HepG2 (cell line): ENCODE results near the gene ELL. TPM values are rescaled to one million over a fixed set of nuclear protein-coding genes. Genes with fewer than 3 reads are reported as not detected.

ENCODE experiments used
- ATAC-seq: fragments of 200-7000 bp; cut with Tn5 transposase; 3 replicates; pipeline ENCODE4 v1.9.1; 2020; ENCODE audit warnings: mild to moderate bottlenecking, moderate library complexity
- BruUV-seq: library from RNA; stranded (reverse); fragments of 400-500 nt; replicated peaks from 2 replicates; lab custom pipeline; 2021; lab: Mats Ljungman, UMichigan
- CTCF ChIA-PET: fragments of 300-600 bp; formaldehyde crosslinking; extraction: SDS; loops from one replicate; lab custom pipeline; 2021; ENCODE audit warnings: low total read pairs, inconsistent platforms, low intra/inter-chr PET ratio; lab: Yijun Ruan, JAX
- POLR2A ChIA-PET: fragments of 350-600 bp; sonication (Branson Sonifier 250); formaldehyde crosslinking; loops from one replicate; lab custom pipeline; 2020; ENCODE audit warnings: antibody characterized with exemption, inconsistent platforms; lab: Yijun Ruan, JAX
- DNase-seq: peaks from one replicate; pipeline ENCODE4 v3.0.0-alpha.2; 2015; ENCODE audit warnings: low spot score
- FAIRE-seq: peaks from 3 replicates; lab custom pipeline; 2011; peaks lifted over from hg19 to GRCh38; lab: Jason Lieb, UNC
- H2AFZ ChIP-seq: one replicate; pipeline ENCODE4 v1.6.1; 2011; ENCODE audit warnings: low read length, inconsistent platforms
- H3K27ac ChIP-seq: fragments of 300-600 bp; 3 replicates; pipeline ENCODE4 v1.8.0; 2011; ENCODE audit warnings: mixed run types, mild to moderate bottlenecking, mixed read lengths, low read length, inconsistent platforms; ENCODE audit not compliant: insufficient read depth; ENCODE audit errors: extremely low read length
- H3K27me3 ChIP-seq, 2 experiments: fragments of 200-600 bp in 1 of 2; 2 replicates in 1 of 2; 3 replicates in 1 of 2; pipeline versions ENCODE4 v1.6.0 to v1.8.0; 2011; ENCODE audit warnings: low read length in 2 of 2, mild to moderate bottlenecking in 2 of 2, moderate library complexity in 2 of 2, inconsistent platforms in 1 of 2; ENCODE audit not compliant: insufficient read depth in 2 of 2, control insufficient read depth in 1 of 2
- H3K36me3 ChIP-seq, 2 experiments: fragments of 200-600 bp in 1 of 2; replicated peaks in 1 of 2; 2 replicates in 1 of 2; 3 replicates in 1 of 2; pipeline versions ENCODE4 v1.5.1 to v1.8.0; 2011; ENCODE audit warnings: low read length in 2 of 2, inconsistent platforms in 1 of 2; ENCODE audit not compliant: insufficient read depth in 2 of 2, control insufficient read depth in 1 of 2
- H3K4me1 ChIP-seq: 2 replicates; pipeline ENCODE4 v1.5.1; 2012; ENCODE audit warnings: low read length, inconsistent platforms; ENCODE audit not compliant: insufficient read depth
- H3K4me2 ChIP-seq: 2 replicates; pipeline ENCODE4 v1.6.0; 2011; ENCODE audit warnings: low read depth, low read length, inconsistent platforms
- H3K4me3 ChIP-seq, 3 experiments: fragments of 200-600 bp in 1 of 3; sonication (generic), shearing (Covaris generic) in 1 of 3; replicated peaks in 1 of 3; 2 replicates each; pipeline ENCODE4 v1.5.1; 2011 to 2016; ENCODE audit warnings: low read length in 3 of 3, inconsistent platforms in 2 of 3, low read depth in 2 of 3, mild to moderate bottlenecking in 2 of 3, control low read depth in 1 of 3, mixed read lengths in 1 of 3; ENCODE audit not compliant: insufficient read depth in 1 of 3
- H3K79me2 ChIP-seq: one replicate; pipeline ENCODE4 v1.6.1; 2011; ENCODE audit warnings: low read length, inconsistent platforms; ENCODE audit not compliant: insufficient read depth
- H3K9ac ChIP-seq: 2 replicates; pipeline ENCODE4 v1.6.0; 2011; ENCODE audit warnings: mild to moderate bottlenecking, low read depth, low read length, inconsistent platforms; ENCODE audit not compliant: insufficient read depth
- H3K9me3 ChIP-seq: 2 replicates; pipeline ENCODE4 v1.5.1; 2012; ENCODE audit warnings: mild to moderate bottlenecking, low read length
- H4K20me1 ChIP-seq: 2 replicates; pipeline ENCODE4 v1.6.0; 2011; ENCODE audit warnings: inconsistent platforms, mild to moderate bottlenecking, low read length, moderate library complexity; ENCODE audit not compliant: insufficient read depth
- ATRX ChIP-seq: sonication (generic); formaldehyde crosslinking; IDR thresholded peaks from 2 replicates; pipeline ENCODE4 v1.4.0; 2020; ENCODE audit warnings: missing genetic modification reagents, borderline replicate concordance
- KLF15 ChIP-seq: sonication (generic); formaldehyde crosslinking; IDR thresholded peaks from 2 replicates; pipeline ENCODE4 v1.8.1; 2023; ENCODE audit warnings: borderline replicate concordance, mild to moderate bottlenecking, inconsistent platforms, missing genetic modification reagents, mixed read lengths
- LCORL ChIP-seq, 2 experiments: fragments of 450-650 bp in 1 of 2; sonication (generic) in 1 of 2; formaldehyde crosslinking in 1 of 2; IDR thresholded peaks; 2 replicates each; pipeline versions ENCODE4 v1.5.0 to v1.6.1; 2017 to 2020; ENCODE audit warnings: antibody characterized with exemption in 1 of 2, missing genetic modification reagents in 1 of 2
- PHB2 ChIP-seq: fragments of 450-650 bp; IDR thresholded peaks from 2 replicates; pipeline ENCODE4 v1.6.1; 2018; ENCODE audit not compliant: partially characterized antibody
- PHF21A ChIP-seq: sonication (generic); formaldehyde crosslinking; IDR thresholded peaks from 2 replicates; pipeline ENCODE4 v1.5.0; 2020; ENCODE audit warnings: mild to moderate bottlenecking, missing genetic modification reagents
- RFX5 ChIP-seq: IDR thresholded peaks from 2 replicates; pipeline ENCODE4 v1.6.1; 2011; ENCODE audit warnings: low read depth, low read length, improper control_type of control experiment
- RORA ChIP-seq: sonication (generic); formaldehyde crosslinking; IDR thresholded peaks from 2 replicates; pipeline ENCODE4 v1.5.0; 2020; ENCODE audit warnings: mild to moderate bottlenecking, missing genetic modification reagents, moderate library complexity
- SMAD9 ChIP-seq: sonication (generic); formaldehyde crosslinking; IDR thresholded peaks from 2 replicates; pipeline ENCODE4 v1.5.1; 2020; ENCODE audit warnings: mild to moderate bottlenecking, missing genetic modification reagents
- TCF12 ChIP-seq, 2 experiments: fragments of 450-650 bp in 1 of 2; sonication (generic) in 1 of 2; formaldehyde crosslinking in 1 of 2; IDR thresholded peaks; 2 replicates each; pipeline versions ENCODE4 v1.6.1 to v1.8.0; 2017 to 2022; ENCODE audit warnings: antibody characterized with exemption in 1 of 2, mild to moderate bottlenecking in 1 of 2, missing genetic modification reagents in 1 of 2, moderate library complexity in 1 of 2
- TRAFD1 ChIP-seq: sonication (generic); formaldehyde crosslinking; IDR thresholded peaks from 2 replicates; pipeline ENCODE4 v1.5.1; 2020; ENCODE audit warnings: missing genetic modification reagents, mild to moderate bottlenecking, borderline replicate concordance
- TRIM24 ChIP-seq: sonication (generic); formaldehyde crosslinking; IDR thresholded peaks from 2 replicates; pipeline ENCODE4 v1.8.0; 2022; ENCODE audit warnings: mild to moderate bottlenecking, missing genetic modification reagents
- ZBTB34 ChIP-seq: sonication (generic); formaldehyde crosslinking; IDR thresholded peaks from 2 replicates; pipeline ENCODE4 v1.8.0; 2022; ENCODE audit warnings: mild to moderate bottlenecking, missing genetic modification reagents
- ZFP91 ChIP-seq: sonication (generic); formaldehyde crosslinking; IDR thresholded peaks from 2 replicates; pipeline ENCODE4 v1.9.0; 2022; ENCODE audit warnings: missing genetic modification reagents, mild to moderate bottlenecking, borderline replicate concordance
- ZFY ChIP-seq: sonication (generic); formaldehyde crosslinking; IDR thresholded peaks from 2 replicates; pipeline ENCODE4 v1.4.0; 2020; ENCODE audit warnings: missing genetic modification reagents
- ZNF598 ChIP-seq: sonication (generic); formaldehyde crosslinking; IDR thresholded peaks from 2 replicates; pipeline ENCODE4 v1.5.1; 2020; ENCODE audit warnings: mild to moderate bottlenecking, missing genetic modification reagents, borderline replicate concordance
- WGBS: methylation state at CpG from one replicate; pipeline ENCODE4 v1.1.6; 2017; ENCODE audit warnings: low lambda C conversion rate; 5-methylcytosine and 5-hydroxymethylcytosine counted together
- in situ Hi-C: cut with HindIII; loops from 2 replicates; pipeline ENCODE4 v1.10.0; 2017; ENCODE audit warnings: low pct_unique_long_range_greater_than_20kb; ENCODE audit not compliant: extremely low pct_ligation_motif_present
- intact Hi-C: fragments of 100-400 bp; cut with micrococcal nuclease; formaldehyde crosslinking; loops from one replicate; pipeline ENCODE4 v1.10.0; 2022; ENCODE audit not compliant: unreplicated experiment
- polyA plus RNA-seq, 8 experiments: library from polyadenylated mRNA; depleted of rRNA in 3 of 8; stranded (reverse) in 7 of 8; unstranded in 1 of 8; fragments of >200 nt; fragmentation: Illumina TruSeq in 4 of 8; extraction: Trizol in 4 of 8; gene quantifications; 2 replicates each; pipeline versions ENCODE4 v1.2.1 to v1.2.3, GENCODE V29; 2011 to 2016; ENCODE audit warnings: low read depth in 4 of 8, missing spikeins in 1 of 8, mixed read lengths in 1 of 8; ENCODE audit not compliant: insufficient read depth in 1 of 8
- total RNA-seq, 5 experiments: library from RNA; depleted of rRNA; stranded (reverse); fragments of >200 nt; fragmentation: Illumina TruSeq; extraction: Trizol; gene quantifications; 2 replicates each; pipeline ENCODE4 v1.2.3, GENCODE V29; 2016; ENCODE audit warnings: low read depth in 1 of 5

Gene ELL
- total and polyA plus RNA-seq, 2 of the 13 experiments (the other 11 are each of a cell fraction or from before 2014, with no cell fraction given) = 3.7 to 5.4 TPM

- no TSS peak for BruUV-seq
- Histone ChIP-seq H3K27me3 (no peaks in the 10 kb centered on the region), H3K9ac (no peak overlapping the region), H3K9me3 (no peaks in the 10 kb centered on the region), H3K4me2 (peak overlapping the region; percentile 95), H3K4me3 (peak overlapping the region in 1 of 3 experiments; percentile 14; a peak in 1 of 6 replicates), H3K79me2 (no peaks in the 10 kb centered on the region), H2AFZ (no peak overlapping the region), H3K36me3 (peaks cover 14 to 26% of the 10 kb centered on the region in 2 experiments; a peak in 4 of 5 replicates), H3K4me1 (peaks cover 45% of the 10 kb centered on the region), H3K27ac (peak overlapping the region; percentile 50), H4K20me1 (peaks cover 9% of the 10 kb centered on the region; the same call in 1 of the 2 replicates)
- peak; percentile 18 for ATAC-seq
- DNase-seq = peak; percentile 10
- ChIA-PET CTCF (no interaction called here), POLR2A (interaction anchor here (1.5 to 1.9 kb wide), 3 partner anchors 22 to 116 kb away, joined by 4 to 5 read pairs (median 4); partner anchors contain the start of genes KXD1 and SSBP4)
- intact Hi-C loops = no loop called here
- 40% methylated on average over 10 of the region's 23 CpGs for WGBS
- in situ Hi-C loops = no loop called here
- FAIRE-seq = no peak
- TF ChIP-seq ZFP91 (peak; percentile 39; the same call in 1 of the 2 replicates), PHF21A (CRISPR knock-in tag) (peak; percentile 41), RFX5 (no peak), TCF12 (IDR thresholded peaks at IDR 0.05) (no peak), TCF12 (CRISPR knock-in tag; IDR thresholded peaks at IDR 0.05) (no peak), SMAD9 (CRISPR knock-in tag) (no peak), RORA (CRISPR knock-in tag) (no peak), TRIM24 (CRISPR knock-in tag) (no peak), ZBTB34 (CRISPR knock-in tag) (0 out of 2 replicates have a peak, but pooled peaks have one; percentile 18), KLF15 (CRISPR knock-in tag) (no peak), ZNF598 (CRISPR knock-in tag) (peak; percentile 73; the same call in 1 of the 2 replicates), ZFY (0 out of 2 replicates have a peak, but pooled peaks have one; percentile 13), ATRX (CRISPR knock-in tag) (no peak), PHB2 (no peak), TRAFD1 (CRISPR knock-in tag) (no peak), LCORL (IDR thresholded peaks at IDR 0.05) (no peak), LCORL (CRISPR knock-in tag; IDR thresholded peaks at IDR 0.05) (peak; percentile 62; the same call in 1 of the 2 replicates)
Measured at GRCh38 chr19:18440936-18441803, 80.7 kb downstream of the ELL start.
